Neutrophil (primary cell): Measurements from ENCODE around the gene TFDP1.
"Not testable (repeated sequence)": the region's sequence is repeated elsewhere in the genome, so short reads cannot be mapped to it uniquely, and the experiment has no call there.

Experiments used
- H3K27ac ChIP-seq: fragments of 200-600 bp; sonication (generic); 2 replicates; pipeline ENCODE4 v1.5.1; 2016; ENCODE audit warnings: mild to moderate bottlenecking, moderate library complexity
- H3K27me3 ChIP-seq: fragments of 200-600 bp; sonication (generic); 2 replicates; pipeline ENCODE4 v1.6.0; 2016; ENCODE audit warnings: mild to moderate bottlenecking
- H3K36me3 ChIP-seq: fragments of 200-600 bp; sonication (generic); 2 replicates; pipeline ENCODE4 v1.5.1; 2017
- H3K4me1 ChIP-seq, 2 experiments: fragments of 200-600 bp in 1 of 2; sonication (generic) in 1 of 2; 1 replicate in 1 of 2; 2 replicates in 1 of 2; pipeline versions ENCODE4 v1.5.1 to v1.6.1; 2013 to 2016; ENCODE audit warnings: low read depth in 1 of 2, low read length in 1 of 2, mild to moderate bottlenecking in 1 of 2, moderate library complexity in 1 of 2; ENCODE audit not compliant: control insufficient read depth in 1 of 2, insufficient read depth in 1 of 2
- H3K4me3 ChIP-seq, 2 experiments: fragments of 200-600 bp in 1 of 2; sonication (generic) in 1 of 2; 1 replicate in 1 of 2; 2 replicates in 1 of 2; pipeline ENCODE4 v1.5.1; 2013 to 2016; ENCODE audit warnings: low read depth in 1 of 2, low read length in 1 of 2, mild to moderate bottlenecking in 1 of 2, moderate library complexity in 1 of 2
- H3K9me3 ChIP-seq: fragments of 200-600 bp; sonication (generic); 2 replicates; pipeline ENCODE4 v1.5.1; 2016
- CTCF ChIP-seq: fragments of 200-600 bp; sonication (generic); IDR thresholded peaks from 2 replicates; pipeline ENCODE4 v1.5.1; 2016; ENCODE audit warnings: antibody characterized with exemption

TFDP1 gene

DNA sequence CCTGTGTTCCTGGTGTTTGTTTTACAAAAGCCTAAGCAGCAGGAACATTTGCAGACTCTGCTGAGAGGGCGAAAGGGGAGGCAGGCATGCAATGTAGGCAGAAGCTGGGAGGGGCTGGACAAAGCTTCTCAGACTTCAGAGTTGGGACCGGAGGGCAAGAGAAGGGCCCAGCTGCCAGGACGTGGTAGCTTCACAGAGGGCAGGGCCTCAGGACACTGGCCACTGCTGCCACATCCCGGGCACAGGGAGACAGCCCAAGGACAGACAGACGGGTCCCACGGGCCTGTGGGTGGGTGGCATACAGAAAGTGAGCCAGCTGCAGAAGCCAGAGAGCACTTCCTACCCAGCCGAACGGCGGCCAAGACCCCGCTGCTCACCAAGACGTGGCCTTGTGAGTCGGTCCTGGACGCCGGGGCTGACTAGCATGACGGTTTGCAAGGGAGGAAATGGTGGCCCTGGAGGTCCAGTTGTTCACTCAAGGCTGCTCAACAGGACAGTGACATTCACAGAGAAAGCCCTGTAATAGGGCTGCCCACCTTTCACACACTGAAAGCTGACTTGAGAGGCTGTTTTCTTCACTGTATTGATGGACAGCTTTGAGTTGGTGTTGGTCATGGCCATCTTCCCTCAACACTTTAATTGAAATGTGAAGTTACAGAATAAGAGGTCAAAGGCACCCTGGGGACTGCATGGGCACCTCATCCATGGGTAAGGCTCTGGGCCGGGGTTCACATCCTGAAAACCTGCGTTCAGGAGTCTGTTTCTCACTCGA, 23.7 kb upstream of the TFDP1 start:
- H3K4me1 ChIP-seq, result peaks cover 0 to 3% of the 10 kb centered on the region in 2 experiments
- H3K27me3 ChIP-seq, result peaks cover 10% of the 10 kb centered on the region
- no peaks in the 10 kb centered on the region for H3K9me3 ChIP-seq
- no peak overlapping the region for H3K27ac ChIP-seq
- no peak overlapping the region for H3K4me3 ChIP-seq
- TF ChIP-seq CTCF, result no peak
- H3K36me3 ChIP-seq, result no peaks in the 10 kb centered on the region

DNA sequence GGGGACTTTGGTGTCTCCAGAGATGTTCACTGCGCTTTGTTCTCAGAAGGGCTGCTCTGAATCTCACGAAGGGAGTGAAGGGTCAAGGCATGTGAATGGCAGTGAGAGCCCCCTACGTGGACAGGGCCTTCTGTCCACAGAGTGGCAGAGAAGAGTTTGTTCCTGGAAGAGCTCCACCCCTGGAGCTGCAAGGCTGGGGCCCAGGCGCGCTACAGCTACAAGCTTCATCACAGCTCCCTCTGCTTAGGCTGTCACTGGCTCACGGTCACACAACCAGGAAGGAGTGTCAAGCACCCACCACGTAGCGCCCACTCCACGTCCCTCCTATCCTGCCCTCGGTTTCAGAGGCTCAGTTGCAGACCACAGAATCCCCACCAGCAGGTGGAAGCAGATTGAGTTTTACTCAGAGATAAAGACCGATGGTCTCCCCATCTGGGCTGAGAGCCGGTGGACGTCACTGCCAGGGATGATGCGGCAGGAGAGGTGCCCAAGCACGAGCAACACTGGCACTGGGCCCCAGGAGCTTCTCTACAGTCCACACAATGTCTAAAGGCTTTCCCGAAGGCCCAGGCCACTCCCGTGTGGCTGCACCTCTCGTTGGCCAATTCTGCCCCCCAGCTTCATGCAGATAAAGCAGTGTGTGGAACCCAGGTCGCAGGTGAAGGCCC, 23.0 kb upstream of the TFDP1 start:
- Histone ChIP-seq H3K36me3 (no peaks in the 10 kb centered on the region), H3K4me3 (no peak overlapping the region), H3K27me3 (peaks cover 10% of the 10 kb centered on the region), H3K9me3 (no peaks in the 10 kb centered on the region), H3K27ac (no peak overlapping the region), H3K4me1 (peaks cover 0 to 3% of the 10 kb centered on the region in 2 experiments)
- no peak for TF ChIP-seq CTCF

DNA sequence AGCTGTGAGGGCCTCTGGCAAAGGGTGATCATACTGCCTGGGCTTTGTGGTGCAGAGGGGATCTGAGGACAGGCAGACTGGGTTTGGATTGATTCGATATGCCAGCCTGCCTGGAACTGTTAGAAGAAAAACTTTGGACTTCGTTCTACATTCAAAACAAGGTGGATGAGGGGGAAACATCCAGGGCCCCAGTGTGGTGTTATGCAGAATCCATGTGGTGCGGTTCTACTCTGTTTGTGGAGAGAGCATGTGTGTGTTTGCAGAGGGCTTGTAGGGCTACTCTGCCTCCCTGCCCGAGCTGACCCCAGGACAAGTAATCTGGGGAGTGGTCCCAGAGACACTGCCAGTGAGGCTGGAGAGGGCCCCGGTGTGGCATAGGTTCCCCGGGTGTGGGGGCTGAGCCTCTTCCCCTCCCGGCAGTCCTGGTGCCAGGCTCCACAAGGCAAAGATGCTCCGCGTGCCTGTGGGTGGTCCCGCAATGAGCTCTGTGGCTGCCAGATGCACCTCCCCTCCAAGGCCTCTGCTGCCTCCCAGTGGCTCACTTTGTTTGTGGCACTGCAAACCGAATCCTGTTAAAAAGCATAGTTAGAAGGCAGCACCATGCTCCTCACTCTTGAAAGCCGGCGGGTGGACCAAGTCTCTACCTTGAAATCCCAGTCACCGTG, 22.3 kb upstream of the TFDP1 start:
- no peak overlapping the region for H3K27ac ChIP-seq
- H3K4me1 ChIP-seq, result peaks cover 0 to 3% of the 10 kb centered on the region in 2 experiments
- no peaks in the 10 kb centered on the region for H3K36me3 ChIP-seq
- peaks cover 10% of the 10 kb centered on the region for H3K27me3 ChIP-seq
- no peaks in the 10 kb centered on the region for H3K9me3 ChIP-seq
- no peak overlapping the region for H3K4me3 ChIP-seq
- TF ChIP-seq CTCF, result peak; percentile 22

- Histone ChIP-seq H3K27ac (no peak overlapping the region), H3K4me3 (no peak overlapping the region), H3K27me3 (peaks cover 10% of the 10 kb centered on the region), H3K36me3 (no peaks in the 10 kb centered on the region), H3K9me3 (no peaks in the 10 kb centered on the region), H3K4me1 (peaks cover 0 to 3% of the 10 kb centered on the region in 2 experiments)
- TF ChIP-seq CTCF, result no peak
These were observed 21.7 kb upstream of the TFDP1 start for GRCh38 chr13:113562844-113563243.

DNA sequence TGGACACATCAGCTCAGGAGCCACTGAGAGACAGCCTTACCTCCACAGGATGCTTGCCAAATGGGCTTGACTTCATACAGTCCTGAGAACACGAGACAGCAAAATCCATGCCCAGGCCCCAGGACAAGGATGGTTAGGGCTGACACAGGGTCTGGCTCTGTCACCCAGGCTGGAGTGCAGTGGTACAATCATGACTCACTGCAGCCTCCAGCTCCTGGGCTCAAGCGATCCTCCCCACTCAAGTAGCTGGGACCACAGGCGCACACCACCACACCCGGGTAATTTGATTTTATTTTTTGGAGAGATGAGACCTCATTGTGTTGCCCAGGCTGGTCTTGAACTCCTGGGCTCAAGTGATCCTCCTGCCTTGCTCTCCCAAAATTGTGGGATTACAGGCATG, 21.0 kb upstream of the TFDP1 start:
- not testable (repeated sequence) for H3K27ac ChIP-seq, H3K4me3 ChIP-seq, H3K9me3 ChIP-seq, H3K4me1 ChIP-seq, H3K36me3 ChIP-seq, H3K27me3 ChIP-seq
